Tongue (tissue), 2 donors: ENCODE data around the gene NOS1. TPM values are rescaled to one million over a fixed set of nuclear protein-coding genes. Genes with fewer than 3 reads are reported as not detected.

Source experiments
- DNase-seq: peaks from one replicate; pipeline ENCODE4 v3.0.0-alpha.2; 2015
- total RNA-seq: library from RNA; depleted of rRNA; stranded (reverse); fragments of >200 nt; gene quantifications from one replicate; pipeline ENCODE4 v1.2.3, GENCODE V29; 2014

The NOS1 gene
- total RNA-seq, 1 donor from 2014 or later, result 21.2 TPM

DNA sequence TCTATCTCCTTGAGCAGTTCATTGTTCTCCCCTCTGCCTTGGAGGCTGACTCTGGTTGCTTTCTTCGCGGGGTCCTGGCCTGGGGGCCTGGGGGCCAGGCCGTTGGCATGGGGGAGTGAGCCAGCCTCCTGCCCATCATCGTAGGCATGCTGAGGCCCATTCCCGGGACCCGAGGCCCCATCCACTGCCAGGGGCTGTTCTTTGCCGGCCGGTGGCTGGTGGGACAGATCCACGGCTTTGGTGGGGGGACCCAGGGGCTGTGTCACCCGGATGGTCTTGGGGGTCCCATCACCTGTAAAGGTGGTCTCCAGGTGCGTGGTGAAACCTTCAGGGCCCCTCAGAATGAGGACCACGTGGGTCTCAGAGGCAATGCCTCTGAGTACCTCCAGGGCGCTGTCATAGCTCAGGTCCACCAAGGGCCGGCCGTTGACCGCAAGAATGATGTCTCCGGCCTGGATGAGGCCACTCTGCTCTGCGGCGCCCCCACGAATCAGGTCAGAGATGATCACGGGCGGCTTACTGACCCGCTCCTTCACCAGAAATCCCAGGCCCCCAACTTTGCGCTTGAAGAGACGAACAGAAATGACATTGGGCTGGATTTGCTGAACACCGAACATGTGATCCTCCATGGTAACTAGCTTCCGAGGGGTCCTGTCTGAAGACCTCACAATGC, 30.8 kb downstream of the NOS1 start:
- no peak for DNase-seq

DNA sequence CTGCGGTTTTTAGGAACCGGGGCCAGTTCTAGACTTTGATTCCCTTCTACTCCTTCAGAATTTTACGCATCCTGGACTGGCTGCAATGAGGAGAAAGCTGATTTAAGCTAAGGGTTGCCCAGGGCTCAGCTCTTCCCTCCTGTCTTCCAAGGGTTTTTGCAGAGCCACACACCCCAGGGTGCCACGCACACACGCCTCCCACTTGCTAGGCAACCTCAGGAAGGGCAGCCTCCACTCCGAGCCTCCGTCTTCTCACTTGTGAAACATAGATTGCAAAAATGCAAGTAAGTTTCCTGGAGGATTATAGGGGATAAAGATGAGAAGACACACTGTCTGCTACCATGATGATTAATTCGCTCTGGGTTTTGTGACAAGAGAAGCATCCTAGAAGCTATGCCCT, 31.7 kb downstream of the NOS1 start:
- DNase-seq, result no peak

DNA sequence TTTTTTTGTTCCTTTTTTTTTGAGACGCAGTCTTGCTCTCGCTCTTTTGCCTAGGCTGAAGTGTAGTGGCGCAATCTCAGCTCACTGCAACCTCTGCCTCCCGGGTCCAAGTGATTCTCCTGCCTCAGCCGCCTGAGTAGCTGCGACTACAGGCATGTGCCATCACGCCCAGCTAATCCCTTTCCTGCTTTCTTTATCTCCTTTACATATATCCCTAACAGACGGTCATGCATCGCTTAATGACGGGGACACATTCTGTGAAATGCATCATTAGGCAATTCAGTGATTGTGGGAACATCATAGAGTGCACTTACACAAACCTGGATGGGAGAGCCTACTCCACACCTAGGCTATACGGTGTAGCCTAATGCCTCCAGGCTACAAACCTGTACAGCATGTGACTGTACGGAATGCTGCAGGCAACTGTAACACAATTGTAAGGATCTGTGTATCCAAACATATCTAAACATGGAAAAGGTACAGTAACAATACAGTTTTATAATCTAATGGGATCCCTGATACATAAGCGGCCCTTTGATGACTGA, 32.8 kb downstream of the NOS1 start:
- no peak for DNase-seq

DNA sequence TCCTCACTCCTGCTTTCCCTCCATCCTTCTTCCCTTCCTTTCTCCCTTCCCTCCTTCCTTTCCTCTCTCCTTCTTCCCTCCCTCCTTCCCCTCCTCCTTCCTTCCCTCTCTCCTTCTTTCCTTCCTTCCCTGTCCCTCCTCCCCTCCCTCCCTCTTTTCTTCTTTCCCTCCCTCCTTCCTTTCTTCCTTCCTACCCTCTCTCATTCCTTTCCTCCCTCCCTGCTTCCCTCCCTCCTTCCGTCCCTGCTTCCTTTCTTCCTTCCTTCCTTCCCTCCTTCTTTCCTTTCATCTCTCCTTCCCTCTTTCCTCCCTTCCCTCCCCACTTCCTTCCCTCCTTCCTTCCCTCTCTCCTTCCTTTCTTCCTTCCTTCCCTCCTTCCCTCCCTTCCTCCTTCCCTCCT, 39.0 kb downstream of the NOS1 start:
- DNase-seq, result no peak

DNA sequence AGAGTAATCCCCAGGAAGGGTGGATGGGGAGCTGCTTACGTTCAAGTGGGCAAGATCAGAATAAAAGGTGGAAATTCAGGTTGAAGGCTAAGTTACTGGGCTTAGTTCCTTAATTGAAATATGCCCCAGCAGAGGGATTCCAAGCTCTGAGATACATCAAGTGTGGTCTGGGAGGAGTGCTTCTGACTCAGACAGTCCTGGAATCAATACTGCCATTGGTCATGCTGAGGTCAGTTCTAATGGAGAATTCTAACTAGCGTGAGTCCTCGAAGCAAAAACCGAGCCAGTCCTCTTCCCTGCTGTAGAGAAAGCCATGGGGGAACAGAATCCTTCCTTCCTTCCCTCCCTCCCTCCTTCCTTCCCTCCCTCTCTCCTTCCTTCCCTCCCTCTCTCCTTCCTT, 39.9 kb downstream of the NOS1 start:
- DNase-seq, result no peak

DNA sequence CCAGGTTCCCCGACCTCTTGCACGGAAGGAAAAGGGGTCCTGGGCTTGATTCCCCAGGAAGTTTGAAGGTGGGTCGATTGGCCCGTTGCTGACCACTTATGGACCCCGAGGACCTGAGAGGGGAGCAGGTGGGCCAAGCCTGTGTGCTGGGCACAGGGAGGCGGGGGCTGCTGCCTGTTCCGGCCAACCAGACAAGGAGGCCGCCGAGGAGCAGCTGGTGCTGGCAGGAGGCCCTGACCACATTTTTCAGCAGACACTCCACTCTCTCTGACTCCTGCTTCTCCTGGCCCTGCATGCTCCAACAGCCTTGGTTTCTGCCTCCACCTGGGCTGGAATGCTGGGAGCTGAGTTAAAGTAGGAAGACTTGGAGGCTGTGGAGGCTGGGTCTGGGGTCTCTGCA, 42.8 kb downstream of the NOS1 start:
- DNase-seq, result peak; percentile 32

DNA sequence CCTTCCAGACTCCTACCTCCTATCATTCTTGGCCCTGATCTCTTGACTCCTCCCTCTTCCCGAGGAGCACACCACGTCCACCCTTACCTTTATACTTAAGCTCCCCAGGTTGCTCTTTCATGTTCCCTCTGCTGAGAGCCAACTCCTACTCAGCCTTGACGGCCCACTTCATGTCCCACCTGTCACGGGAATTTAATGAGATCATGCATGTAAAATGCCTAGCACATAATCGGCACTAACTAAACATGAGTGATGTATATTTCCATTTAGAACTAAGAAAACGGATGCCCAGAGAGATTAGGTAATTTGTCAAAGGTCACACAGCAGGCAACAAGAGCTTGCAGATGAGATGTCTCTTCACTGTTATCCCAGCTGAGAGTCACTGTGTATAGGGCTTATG, 45.1 kb downstream of the NOS1 start:
- no peak for DNase-seq

DNA sequence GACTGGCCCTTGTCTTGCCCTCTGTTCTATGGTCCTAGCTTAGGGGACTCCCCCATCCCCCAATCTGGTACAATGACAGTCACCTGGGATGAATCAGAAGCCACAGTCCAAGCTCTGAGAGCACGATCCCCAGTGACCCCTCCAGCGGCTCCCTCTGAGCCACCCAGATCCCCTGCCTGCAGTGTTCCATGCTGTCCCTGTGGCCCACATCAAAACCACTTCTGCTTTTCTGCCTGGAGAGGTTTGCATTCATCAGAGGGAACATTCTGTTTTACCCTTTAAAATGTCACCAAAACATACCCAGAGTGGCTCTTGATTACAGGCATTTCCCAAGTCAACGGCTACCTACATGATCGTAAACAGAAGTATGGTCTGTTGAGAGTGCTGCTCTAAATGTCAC, 47.5 kb downstream of the NOS1 start:
- DNase-seq, result no peak

DNA sequence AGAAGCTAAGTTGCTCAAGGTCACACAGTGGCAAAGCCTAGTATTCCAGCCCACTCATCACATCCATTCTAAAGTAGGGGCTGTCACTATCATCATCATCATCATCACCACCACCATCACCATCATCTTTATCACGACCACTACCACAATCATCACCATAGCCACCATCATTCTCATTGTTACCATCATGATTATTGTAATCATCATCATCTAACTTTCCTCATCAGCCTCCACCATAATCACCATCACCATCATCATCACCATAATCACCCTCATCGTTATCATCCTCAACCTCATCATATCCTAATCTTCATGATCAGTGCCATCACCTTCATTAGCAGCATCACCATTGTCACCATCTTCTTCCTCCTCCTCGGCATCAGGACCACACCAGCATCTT, 48.7 kb downstream of the NOS1 start:
- no peak for DNase-seq

DNA sequence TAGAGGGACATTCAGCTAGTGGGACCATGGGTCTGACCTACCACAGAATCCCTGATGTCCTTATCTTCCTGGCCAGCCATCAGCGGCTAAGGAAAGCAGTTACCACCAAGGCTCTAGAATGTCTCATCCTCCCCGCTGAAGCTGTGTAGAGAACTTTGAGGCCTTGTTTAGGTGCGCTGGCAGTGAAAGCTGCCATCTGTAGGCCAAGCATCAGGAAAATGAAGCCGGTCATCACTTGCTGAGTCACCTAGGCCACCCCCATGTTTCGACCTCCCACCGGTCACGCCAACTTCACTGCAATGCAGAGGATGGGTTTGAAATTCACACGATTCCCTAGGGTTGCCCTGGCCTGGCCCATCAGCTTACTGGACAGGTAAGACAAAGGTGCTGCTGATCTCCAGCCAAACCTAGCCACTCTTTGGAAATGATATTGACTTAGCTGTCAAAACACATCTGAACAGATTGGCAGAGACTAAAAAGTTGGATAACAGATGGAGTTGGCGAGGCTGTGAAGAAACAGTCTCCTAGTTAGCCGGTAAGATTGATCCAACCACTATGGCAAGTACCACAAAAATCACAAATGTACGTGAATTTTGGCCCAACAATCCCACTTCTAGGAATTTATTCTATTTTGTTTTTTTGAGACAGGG, 52.0 kb downstream of the NOS1 start:
- DNase-seq, result no peak

DNA sequence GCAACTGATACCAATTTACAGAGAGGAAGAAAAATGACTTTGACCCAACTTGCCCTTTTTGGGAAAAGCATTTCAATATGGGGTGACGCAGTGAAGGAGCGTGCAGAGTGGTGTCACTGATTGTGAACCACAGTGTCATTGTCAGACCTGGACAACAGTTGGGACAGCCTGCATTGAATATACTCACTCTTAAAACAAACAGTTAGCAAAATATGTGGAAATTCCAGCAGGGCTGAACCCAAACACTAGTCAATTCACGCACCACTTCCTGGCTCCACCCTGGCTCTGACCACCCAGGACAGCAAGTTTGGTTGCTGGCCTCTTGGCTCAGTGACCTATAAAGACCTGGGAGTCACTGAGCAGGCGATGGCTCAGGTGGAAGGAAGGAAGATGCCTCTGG, 61.3 kb downstream of the NOS1 start:
- no peak for DNase-seq

DNA sequence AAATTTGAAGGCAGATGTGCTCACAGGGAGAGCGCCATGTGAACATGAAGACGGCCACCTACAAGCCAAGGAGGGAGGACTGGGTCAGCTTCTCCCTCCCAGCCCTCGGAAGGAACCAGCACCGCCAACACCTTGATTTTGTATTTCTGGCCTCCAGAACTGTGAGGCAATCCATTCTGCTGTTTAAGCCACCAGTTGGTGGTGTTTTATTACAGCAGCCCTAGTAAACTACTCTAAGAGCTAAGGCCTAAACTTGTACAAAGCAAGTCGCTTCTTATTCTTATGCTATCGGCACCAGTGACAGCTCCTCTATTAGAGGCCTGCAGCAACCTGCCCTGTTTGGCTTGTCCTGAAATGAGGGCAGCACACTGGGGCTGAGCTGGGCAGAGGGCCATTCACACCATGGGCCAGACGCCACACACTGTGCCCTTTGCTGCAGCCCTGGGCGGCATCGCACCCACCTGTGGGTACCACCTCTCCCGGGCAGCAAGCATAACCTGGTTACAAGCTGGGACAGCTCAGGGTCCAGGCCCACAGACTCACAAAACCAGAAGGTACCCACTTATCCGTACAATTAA, 62.7 kb downstream of the NOS1 start:
- no peak for DNase-seq

DNA sequence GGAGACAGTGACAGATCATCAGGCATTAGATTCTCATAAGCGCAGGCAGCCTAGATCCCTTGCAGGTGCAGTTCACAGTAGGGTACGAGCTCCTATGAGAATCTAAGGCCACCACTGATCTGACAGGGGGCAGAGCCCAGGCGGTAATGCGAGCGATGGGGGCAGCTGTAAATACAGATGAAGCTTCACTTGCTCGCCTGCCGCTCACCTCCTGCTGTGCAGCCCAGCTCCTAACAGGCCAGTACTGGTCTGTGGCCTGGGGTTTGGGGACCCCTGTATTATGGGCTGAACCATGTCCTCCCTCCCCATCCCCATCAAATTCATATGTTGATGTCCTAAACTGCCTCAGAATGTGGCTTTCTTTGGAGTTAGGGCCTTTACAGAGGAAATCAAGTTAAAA, 63.2 kb downstream of the NOS1 start:
- DNase-seq, result no peak

DNA sequence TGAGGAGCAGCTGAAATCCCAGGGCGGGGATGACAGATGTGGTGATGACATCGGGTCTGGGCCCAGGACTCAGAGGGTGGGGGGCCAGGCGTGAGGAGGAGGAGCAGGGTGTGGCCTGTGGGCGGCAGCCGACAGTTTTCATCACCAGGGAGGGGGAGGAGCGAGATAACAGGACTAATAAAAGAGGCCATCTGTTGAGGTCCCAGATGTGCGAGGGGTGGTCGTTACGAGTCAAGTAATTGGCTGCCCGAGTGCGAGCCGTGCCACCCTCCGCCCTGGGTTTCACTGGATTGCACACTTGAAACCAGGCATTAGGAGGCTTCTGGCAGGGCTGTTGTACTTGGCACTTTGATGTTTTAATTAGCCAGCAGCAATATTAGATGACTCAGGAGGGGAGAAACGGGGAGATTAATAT, 67.2 kb downstream of the NOS1 start:
- DNase-seq, result peak; percentile 52

DNA sequence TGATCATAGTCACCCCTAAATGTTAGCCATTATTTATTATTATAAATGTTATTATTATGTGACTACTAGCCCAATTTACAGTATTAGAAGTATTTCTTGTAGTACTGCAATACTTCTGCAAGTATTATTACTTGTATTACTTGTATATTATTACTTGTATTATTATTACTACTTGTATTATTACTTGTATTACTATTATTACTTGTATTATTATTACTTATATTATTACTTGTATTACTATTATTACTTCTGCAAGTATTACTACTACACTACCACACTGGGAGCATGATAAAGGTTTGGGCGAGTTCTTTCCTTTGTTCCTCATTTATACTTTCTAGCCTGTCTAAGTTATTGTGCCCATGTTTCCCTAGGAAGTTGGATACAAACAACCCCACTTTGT, 67.9 kb downstream of the NOS1 start:
- DNase-seq, result no peak

DNA sequence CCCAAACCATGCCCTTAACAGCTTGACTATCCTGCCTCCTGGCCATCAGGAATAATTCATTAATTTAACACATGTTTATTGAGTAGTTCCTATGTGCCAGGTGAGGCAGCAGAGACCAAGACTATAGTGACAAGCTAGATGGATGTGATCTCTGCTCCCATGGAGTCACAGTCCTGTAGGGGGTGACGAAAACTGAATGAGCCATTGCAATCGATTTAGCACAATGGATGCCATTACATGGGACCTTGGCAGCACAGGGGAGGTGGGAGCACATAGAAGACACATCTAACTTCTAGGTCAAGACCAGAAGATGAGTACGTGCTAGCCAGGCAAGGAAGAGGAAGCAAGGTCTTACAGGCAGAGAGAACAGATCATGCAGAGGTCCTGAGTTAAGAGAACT, 68.7 kb downstream of the NOS1 start:
- no peak for DNase-seq

DNA sequence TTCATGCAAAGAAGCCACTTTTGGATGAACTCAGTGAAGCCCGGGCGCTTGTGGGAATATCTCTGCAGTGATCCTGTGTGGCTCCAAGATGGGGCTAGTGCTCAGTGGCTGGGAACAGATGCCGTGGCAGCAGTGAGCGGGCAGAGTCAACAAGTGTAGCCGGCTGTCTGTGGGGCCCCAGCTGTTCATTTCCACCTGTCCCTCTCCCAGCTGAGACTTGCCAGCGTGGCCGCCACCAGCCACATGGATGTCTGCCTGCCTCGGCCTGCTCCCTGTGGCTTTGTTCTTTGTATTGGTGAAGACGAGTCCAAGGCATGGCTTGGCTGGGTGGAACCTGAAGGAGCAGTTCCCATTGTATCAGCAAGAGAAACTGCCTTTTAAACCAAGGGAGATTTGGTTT, 77.3 kb downstream of the NOS1 start:
- peak; percentile 80 for DNase-seq

DNA sequence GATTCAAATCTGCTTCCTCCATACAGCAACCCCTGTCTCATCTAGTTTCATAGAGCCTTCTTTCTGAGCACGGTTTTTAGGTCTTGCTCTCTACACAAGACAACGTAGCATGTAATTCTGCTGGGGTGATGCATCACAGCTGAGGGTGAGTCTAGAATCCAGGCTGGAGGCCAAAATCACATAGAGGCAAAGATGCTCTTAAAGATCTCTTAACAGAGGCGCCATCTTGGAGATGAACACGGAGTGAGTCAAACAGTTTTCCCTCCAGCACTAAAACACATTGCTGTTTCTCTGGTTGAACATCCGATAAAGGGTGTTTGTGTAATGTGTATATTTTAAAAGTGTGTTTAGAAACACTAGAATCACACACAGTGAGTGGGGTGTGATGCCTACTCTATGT, 78.9 kb downstream of the NOS1 start:
- no peak for DNase-seq

DNA sequence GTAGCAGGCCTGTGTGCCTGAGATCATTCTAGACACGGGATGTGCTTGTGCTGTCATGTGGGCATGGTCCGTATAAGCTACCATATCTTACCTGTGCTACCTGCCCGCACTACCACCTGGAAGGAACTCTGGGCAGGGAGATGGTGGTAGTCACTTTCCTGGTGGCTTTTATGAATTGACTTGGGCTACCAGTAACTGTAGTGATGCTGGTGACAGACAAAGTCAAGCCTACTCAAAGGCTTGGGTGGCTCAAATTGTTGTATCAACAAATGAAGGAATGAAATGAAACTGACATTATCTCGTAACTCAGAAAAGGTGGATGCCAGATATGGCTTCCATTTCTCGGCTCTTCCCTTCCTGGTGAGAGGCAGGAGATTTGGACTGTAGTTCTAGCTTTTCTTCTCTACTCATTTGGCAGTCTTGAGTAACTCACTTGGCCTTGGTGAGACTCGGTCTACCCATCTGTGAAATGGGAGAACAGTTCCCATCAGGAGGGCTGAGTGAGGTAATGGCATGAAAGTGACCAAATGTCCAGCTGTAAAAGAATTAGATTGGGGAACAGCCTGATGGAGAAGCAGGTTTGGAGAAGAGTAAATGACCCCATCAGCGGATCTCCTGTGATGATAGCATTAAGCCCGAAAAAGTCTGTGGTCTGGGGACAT, 81.3 kb downstream of the NOS1 start:
- DNase-seq, result no peak

DNA sequence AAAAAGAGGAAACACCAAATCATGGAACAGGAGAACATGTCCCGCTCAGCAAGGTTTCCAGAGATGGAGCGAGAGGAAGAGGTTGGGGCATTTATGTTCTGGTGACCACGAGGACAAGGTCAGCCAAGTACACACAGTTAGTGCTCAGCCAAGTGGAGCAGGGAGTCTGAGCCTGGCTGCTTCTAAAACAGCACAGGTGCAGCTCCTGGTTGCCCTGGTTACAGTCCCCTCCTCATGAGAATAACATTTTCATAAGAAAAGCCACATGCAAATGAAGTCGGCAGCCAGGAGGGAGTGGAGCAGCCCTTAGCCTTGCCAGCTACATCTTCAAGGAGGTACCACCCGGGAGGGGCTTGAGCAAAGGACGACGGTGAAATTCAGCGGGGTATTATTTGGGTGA, 81.8 kb downstream of the NOS1 start:
- DNase-seq, result no peak

DNA sequence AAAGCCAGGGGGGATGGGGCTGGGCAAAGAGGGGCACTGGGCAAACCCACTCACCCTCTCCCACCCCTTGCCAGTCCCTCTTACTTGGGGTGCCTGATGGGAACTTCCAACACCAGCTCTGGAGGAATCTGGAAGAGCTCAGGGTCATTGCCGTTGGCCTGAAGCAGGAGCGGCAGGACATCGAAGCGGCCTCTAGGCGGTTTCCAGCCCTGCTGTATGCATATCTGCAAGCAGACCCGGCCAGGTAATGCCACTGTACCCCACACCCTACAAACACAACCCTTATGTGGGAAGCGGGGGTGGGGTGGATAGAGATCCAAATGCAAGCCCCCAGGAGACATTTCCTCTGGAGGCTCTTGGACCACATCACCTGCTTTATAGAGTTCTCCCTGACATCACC, 83.6 kb downstream of the NOS1 start:
- no peak for DNase-seq

DNA sequence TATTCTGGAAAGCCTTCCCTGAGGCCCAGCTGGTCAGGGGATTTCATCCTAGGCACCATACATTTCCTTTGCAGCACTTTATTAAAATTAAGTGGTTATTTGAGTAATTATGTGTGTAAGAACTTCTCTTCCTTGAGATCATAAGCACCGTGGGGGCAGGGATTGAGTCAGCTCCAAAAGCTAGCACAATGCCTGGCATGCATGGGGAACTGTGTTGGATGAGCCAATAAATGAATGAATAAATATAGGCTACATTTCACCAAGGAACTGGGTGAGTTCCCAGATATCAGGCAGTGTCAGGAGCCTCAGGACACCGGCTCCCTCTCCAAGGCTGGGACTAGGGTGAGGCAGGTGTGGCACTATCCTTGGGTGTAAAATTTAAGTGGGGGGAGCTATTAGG, 88.3 kb downstream of the NOS1 start:
- no peak for DNase-seq

DNA sequence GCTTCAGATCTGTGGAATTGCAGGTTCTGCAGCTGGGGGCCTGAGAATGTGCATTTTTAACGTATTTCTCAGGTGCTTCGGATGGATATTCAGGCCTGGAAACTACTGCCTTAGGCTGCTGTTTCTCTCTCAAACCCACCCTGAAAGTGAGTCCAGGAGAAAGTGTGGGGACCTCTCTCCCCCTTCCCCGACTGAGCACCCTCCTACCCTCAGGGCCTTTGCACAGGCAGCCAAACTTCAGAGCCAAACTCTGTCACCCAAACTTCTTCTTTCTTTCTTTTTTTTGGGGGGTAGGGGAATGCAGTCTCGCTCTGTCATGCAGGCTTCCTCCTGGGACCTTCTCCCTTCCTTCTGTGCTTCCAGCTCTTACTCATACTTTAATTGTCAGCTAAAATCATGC, 88.7 kb downstream of the NOS1 start:
- no peak for DNase-seq
